ENCODE results near the gene HSPBP1.

GRCh38 chr19:55241935-55242464 lies 37.9 kb downstream of the HSPBP1 start:
- TF ChIP-seq CTCF (IDR thresholded peaks at IDR 0.05; ENCODE audit: insufficient read depth, low read length) (no peak), REST (IDR thresholded peaks at IDR 0.05; ENCODE audit: insufficient replicate concordance, low read depth) (no peak), POLR2AphosphoS5 (IDR thresholded peaks at IDR 0.05; ENCODE audit: low read depth) (no peak)

Measured in HL-60 (cell line).